22Rv1 (cell line): ENCODE measurements around the gene SLC22A17.

ENCODE experiments used
- ZFX ChIP-seq: fragments of 450-650 bp; IDR thresholded peaks from 2 replicates; pipeline ENCODE4 v1.6.1; 2017; ENCODE audit warnings: antibody characterized with exemption, borderline replicate concordance
- TF ChIP-seq, protein P1 (sequence below): fragments of 450-650 bp; IDR thresholded peaks from 2 replicates; pipeline ENCODE4 v1.5.1; 2017; ENCODE audit warnings: mild to moderate bottlenecking

GRCh38 chr14:23365036-23365731 lies 12.5 kb upstream of the SLC22A17 start, which contains the start of gene EFS:
- TF ChIP-seq, protein P1, sequence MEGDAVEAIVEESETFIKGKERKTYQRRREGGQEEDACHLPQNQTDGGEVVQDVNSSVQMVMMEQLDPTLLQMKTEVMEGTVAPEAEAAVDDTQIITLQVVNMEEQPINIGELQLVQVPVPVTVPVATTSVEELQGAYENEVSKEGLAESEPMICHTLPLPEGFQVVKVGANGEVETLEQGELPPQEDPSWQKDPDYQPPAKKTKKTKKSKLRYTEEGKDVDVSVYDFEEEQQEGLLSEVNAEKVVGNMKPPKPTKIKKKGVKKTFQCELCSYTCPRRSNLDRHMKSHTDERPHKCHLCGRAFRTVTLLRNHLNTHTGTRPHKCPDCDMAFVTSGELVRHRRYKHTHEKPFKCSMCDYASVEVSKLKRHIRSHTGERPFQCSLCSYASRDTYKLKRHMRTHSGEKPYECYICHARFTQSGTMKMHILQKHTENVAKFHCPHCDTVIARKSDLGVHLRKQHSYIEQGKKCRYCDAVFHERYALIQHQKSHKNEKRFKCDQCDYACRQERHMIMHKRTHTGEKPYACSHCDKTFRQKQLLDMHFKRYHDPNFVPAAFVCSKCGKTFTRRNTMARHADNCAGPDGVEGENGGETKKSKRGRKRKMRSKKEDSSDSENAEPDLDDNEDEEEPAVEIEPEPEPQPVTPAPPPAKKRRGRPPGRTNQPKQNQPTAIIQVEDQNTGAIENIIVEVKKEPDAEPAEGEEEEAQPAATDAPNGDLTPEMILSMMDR, result no peak
- TF ChIP-seq ZFX, result no peak
